ENCODE data around the gene KIF16B. TPM values are rescaled to one million over a fixed set of nuclear protein-coding genes. Genes with fewer than 3 reads are reported as not detected.
A peak's percentile ranks its signal among the peaks of the same experiment; 100 is the strongest.
"Not testable (repeated sequence)": the region's sequence is repeated elsewhere in the genome, so short reads cannot be mapped to it uniquely, and the experiment has no call there.

Gene KIF16B
- total and polyA plus RNA-seq, 4 donors, result 5.9 to 20.3 (median 9.6) TPM

GRCh38 chr20:16526433-16527380 is 46.5 kb downstream of the KIF16B start:
- WGBS, 2 donors, result 92 to 95% methylated on average over 9 of the region's 9 CpGs
- Histone ChIP-seq H3K36me3 (ENCODE audit: control insufficient read depth in 4 of 4, insufficient read depth in 4 of 4, low read length in 4 of 4) (peaks cover 0 to 6% (median 2%) of the 10 kb centered on the region in 4 donors), H3K4me3 (no peak overlapping the region), H3K27me3 (ENCODE audit: control insufficient read depth in 3 of 3, insufficient read depth in 3 of 3, low read length in 2 of 3) (no peaks in the 10 kb centered on the region), H3K27ac (ENCODE audit: low read depth in 1 of 2, low read length in 1 of 2) (no peak overlapping the region), H3K9me3 (ENCODE audit: control insufficient read depth in 4 of 4, insufficient read depth in 3 of 4, low read length in 3 of 4) (peaks cover 0 to 1% (median 0%) of the 10 kb centered on the region in 4 donors), H3K4me1 (ENCODE audit: control insufficient read depth in 5 of 5, insufficient read depth in 5 of 5, low read length in 5 of 5) (peaks cover 0 to 2% (median 0%) of the 10 kb centered on the region in 5 donors), H3K9ac (ENCODE audit: insufficient read depth in 1 of 2, low read length in 2 of 2) (no peak overlapping the region)
- TF ChIP-seq, protein P1, sequence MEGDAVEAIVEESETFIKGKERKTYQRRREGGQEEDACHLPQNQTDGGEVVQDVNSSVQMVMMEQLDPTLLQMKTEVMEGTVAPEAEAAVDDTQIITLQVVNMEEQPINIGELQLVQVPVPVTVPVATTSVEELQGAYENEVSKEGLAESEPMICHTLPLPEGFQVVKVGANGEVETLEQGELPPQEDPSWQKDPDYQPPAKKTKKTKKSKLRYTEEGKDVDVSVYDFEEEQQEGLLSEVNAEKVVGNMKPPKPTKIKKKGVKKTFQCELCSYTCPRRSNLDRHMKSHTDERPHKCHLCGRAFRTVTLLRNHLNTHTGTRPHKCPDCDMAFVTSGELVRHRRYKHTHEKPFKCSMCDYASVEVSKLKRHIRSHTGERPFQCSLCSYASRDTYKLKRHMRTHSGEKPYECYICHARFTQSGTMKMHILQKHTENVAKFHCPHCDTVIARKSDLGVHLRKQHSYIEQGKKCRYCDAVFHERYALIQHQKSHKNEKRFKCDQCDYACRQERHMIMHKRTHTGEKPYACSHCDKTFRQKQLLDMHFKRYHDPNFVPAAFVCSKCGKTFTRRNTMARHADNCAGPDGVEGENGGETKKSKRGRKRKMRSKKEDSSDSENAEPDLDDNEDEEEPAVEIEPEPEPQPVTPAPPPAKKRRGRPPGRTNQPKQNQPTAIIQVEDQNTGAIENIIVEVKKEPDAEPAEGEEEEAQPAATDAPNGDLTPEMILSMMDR (IDR thresholded peaks at IDR 0.05; ENCODE audit: control extremely low read depth, extremely low read depth), result no peak
- DNase-seq (no peak), ATAC-seq (ENCODE audit: insufficient read depth, low FRiP score) (no peak)

DNA sequence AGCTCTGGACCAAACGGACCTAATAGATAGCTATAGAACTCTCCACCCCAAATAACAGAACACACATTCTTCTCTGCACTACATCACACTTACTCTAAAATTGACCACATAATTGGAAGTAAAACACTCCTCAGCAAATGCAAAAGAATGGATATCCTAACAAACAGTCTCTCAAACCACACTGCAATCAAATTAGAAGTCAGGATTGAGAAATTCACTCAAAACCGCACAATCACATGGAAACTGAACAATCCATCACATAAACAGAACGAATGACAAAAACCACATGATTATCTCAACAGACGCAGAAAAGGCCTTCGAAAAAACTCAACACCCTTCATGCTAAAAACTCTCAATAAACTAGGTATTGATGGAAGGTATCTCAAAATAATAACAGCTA is 50.6 kb downstream of the KIF16B start:
- not testable (repeated sequence) for H3K9me3 ChIP-seq (ENCODE audit: control insufficient read depth in 4 of 4, insufficient read depth in 3 of 4, low read length in 3 of 4); ATAC-seq (ENCODE audit: insufficient read depth, low FRiP score); H3K4me3 ChIP-seq; H3K27ac ChIP-seq (ENCODE audit: low read depth in 1 of 2, low read length in 1 of 2); H3K9ac ChIP-seq (ENCODE audit: insufficient read depth in 1 of 2, low read length in 2 of 2); DNase-seq; H3K27me3 ChIP-seq (ENCODE audit: control insufficient read depth in 3 of 3, insufficient read depth in 3 of 3, low read length in 2 of 3); H3K36me3 ChIP-seq (ENCODE audit: control insufficient read depth in 4 of 4, insufficient read depth in 4 of 4, low read length in 4 of 4); H3K4me1 ChIP-seq (ENCODE audit: control insufficient read depth in 5 of 5, insufficient read depth in 5 of 5, low read length in 5 of 5)
- 80 to 81% methylated on average over 5 of the region's 5 CpGs for WGBS, 2 donors

GRCh38 chr20:16520154-16520553 is 53.1 kb downstream of the KIF16B start:
- no peak for ATAC-seq (ENCODE audit: insufficient read depth, low FRiP score)
- TF ChIP-seq, protein P1 (IDR thresholded peaks at IDR 0.05; ENCODE audit: control extremely low read depth, extremely low read depth), result no peak

GRCh38 chr20:16519673-16520072 is 53.6 kb downstream of the KIF16B start:
- not testable (repeated sequence) for H3K4me3 ChIP-seq; H3K36me3 ChIP-seq (ENCODE audit: control insufficient read depth in 4 of 4, insufficient read depth in 4 of 4, low read length in 4 of 4); H3K9me3 ChIP-seq (ENCODE audit: control insufficient read depth in 4 of 4, insufficient read depth in 3 of 4, low read length in 3 of 4); H3K27me3 ChIP-seq (ENCODE audit: control insufficient read depth in 3 of 3, insufficient read depth in 3 of 3, low read length in 2 of 3); H3K27ac ChIP-seq (ENCODE audit: low read depth in 1 of 2, low read length in 1 of 2); DNase-seq; H3K4me1 ChIP-seq (ENCODE audit: control insufficient read depth in 5 of 5, insufficient read depth in 5 of 5, low read length in 5 of 5); H3K9ac ChIP-seq (ENCODE audit: insufficient read depth in 1 of 2, low read length in 2 of 2); ATAC-seq (ENCODE audit: insufficient read depth, low FRiP score)
- 85 to 95% methylated on average over 8 of the region's 8 CpGs for WGBS, 2 donors

More at GRCh38 chr20:16520154-16520553, 53.1 kb downstream of the KIF16B start:
- Histone ChIP-seq H3K27ac (ENCODE audit: low read depth in 1 of 2, low read length in 1 of 2) (no peak overlapping the region), H3K9me3 (ENCODE audit: control insufficient read depth in 4 of 4, insufficient read depth in 3 of 4, low read length in 3 of 4) (peaks cover 0 to 1% (median 0%) of the 10 kb centered on the region in 4 donors), H3K27me3 (ENCODE audit: control insufficient read depth in 3 of 3, insufficient read depth in 3 of 3, low read length in 2 of 3) (no peaks in the 10 kb centered on the region), H3K4me3 (no peak overlapping the region), H3K36me3 (ENCODE audit: control insufficient read depth in 4 of 4, insufficient read depth in 4 of 4, low read length in 4 of 4) (peaks cover 0 to 2% (median under 1%) of the 10 kb centered on the region in 4 donors), H3K4me1 (ENCODE audit: control insufficient read depth in 5 of 5, insufficient read depth in 5 of 5, low read length in 5 of 5) (peaks cover 0 to 3% (median 0%) of the 10 kb centered on the region in 5 donors), H3K9ac (ENCODE audit: insufficient read depth in 1 of 2, low read length in 2 of 2) (no peak overlapping the region)
- WGBS, 2 donors, result 64 to 92% methylated on average over 5 of the region's 5 CpGs
- DNase-seq, result peak; percentile 7 to 43 (median 37)
